ENCODE data around the gene NEAT1. TPM values are rescaled to one million over a fixed set of nuclear protein-coding genes. Genes with fewer than 3 reads are reported as not detected.
"Not testable (repeated sequence)": the region's sequence is repeated elsewhere in the genome, so short reads cannot be mapped to it uniquely, and the experiment has no call there.

The NEAT1 gene
- polyA plus RNA-seq, 1 donor from 2014 or later = 4.2 TPM

GRCh38 chr11:65459552-65459951 is 37.0 kb downstream of the NEAT1 start:
- Histone ChIP-seq H3K27ac (ENCODE audit: low read length) (no peak overlapping the region), H2AFZ (ENCODE audit: low read depth, low read length) (no peak overlapping the region), H4K20me1 (ENCODE audit: insufficient read depth) (no peaks in the 10 kb centered on the region), H3F3A (ENCODE audit: insufficient read depth, low read length, poor library complexity, severe bottlenecking) (no peaks in the 10 kb centered on the region), H3K9me3 (ENCODE audit: low read length) (no peaks in the 10 kb centered on the region), H3K27me3 (ENCODE audit: insufficient read depth, low read depth, low read length) (no peaks in the 10 kb centered on the region), H3K4me2 (ENCODE audit: low read length) (no peak overlapping the region), H3K9me2 (ENCODE audit: insufficient read depth, low read length) (no peaks in the 10 kb centered on the region), H3K79me2 (replicated peaks; ENCODE audit: insufficient read depth, low read length) (no peaks in the 10 kb centered on the region), H3K36me3 (ENCODE audit: insufficient read depth, low read length) (no peaks in the 10 kb centered on the region), H3K9ac (ENCODE audit: low read length) (no peak overlapping the region), H3K4me3 (ENCODE audit: low read length) (no peak overlapping the region)
- TF ChIP-seq EZH2 (IDR thresholded peaks at IDR 0.05; ENCODE audit: borderline replicate concordance, insufficient read depth, low read length, poor library complexity, severe bottlenecking) = no peak
- TF ChIP-seq MXI1 (conservative IDR thresholded peaks at IDR 0.05; ENCODE audit: poor library complexity, severe bottlenecking) = no peak
- TF ChIP-seq CTCF (IDR thresholded peaks at IDR 0.05; ENCODE audit: poor library complexity, severe bottlenecking) = no peak
- no peak for TF ChIP-seq REST (IDR thresholded peaks at IDR 0.05; ENCODE audit: borderline replicate concordance)
- TF ChIP-seq EP300 (conservative IDR thresholded peaks at IDR 0.05; ENCODE audit: poor library complexity, severe bottlenecking) = no peak

- not testable (repeated sequence) for H3F3A ChIP-seq (ENCODE audit: insufficient read depth, low read length, poor library complexity, severe bottlenecking); H3K27ac ChIP-seq (ENCODE audit: low read length); H3K9me2 ChIP-seq (ENCODE audit: insufficient read depth, low read length); H3K9ac ChIP-seq (ENCODE audit: low read length); H4K20me1 ChIP-seq (ENCODE audit: insufficient read depth); H3K4me2 ChIP-seq (ENCODE audit: low read length); H3K36me3 ChIP-seq (ENCODE audit: insufficient read depth, low read length); H3K79me2 ChIP-seq (replicated peaks; ENCODE audit: insufficient read depth, low read length); H3K9me3 ChIP-seq (ENCODE audit: low read length); H3K27me3 ChIP-seq (ENCODE audit: insufficient read depth, low read depth, low read length); H3K4me3 ChIP-seq (ENCODE audit: low read length); H2AFZ ChIP-seq (ENCODE audit: low read depth, low read length)
Observed at GRCh38 chr11:65465471-65465870, 42.9 kb downstream of the NEAT1 start.

- not testable (repeated sequence) for H2AFZ ChIP-seq (ENCODE audit: low read depth, low read length); H3K9ac ChIP-seq (ENCODE audit: low read length); H3K79me2 ChIP-seq (replicated peaks; ENCODE audit: insufficient read depth, low read length); H3K9me3 ChIP-seq (ENCODE audit: low read length); H3K27me3 ChIP-seq (ENCODE audit: insufficient read depth, low read depth, low read length); H3K27ac ChIP-seq (ENCODE audit: low read length); H3F3A ChIP-seq (ENCODE audit: insufficient read depth, low read length, poor library complexity, severe bottlenecking); H3K9me2 ChIP-seq (ENCODE audit: insufficient read depth, low read length); H3K4me2 ChIP-seq (ENCODE audit: low read length); H4K20me1 ChIP-seq (ENCODE audit: insufficient read depth); H3K36me3 ChIP-seq (ENCODE audit: insufficient read depth, low read length); H3K4me3 ChIP-seq (ENCODE audit: low read length)
Observed at GRCh38 chr11:65467306-65467705, 44.7 kb downstream of the NEAT1 start.

All from neural cell (in vitro differentiated cells).